HPDE6-E6E7 (cell line): Measurements from ENCODE around the gene CACNA2D3.

Experiments
- DNase-seq: peaks from one replicate; pipeline ENCODE4 v3.0.0; 2011; ENCODE audit warnings: missing footprints; ENCODE audit errors: extremely low spot score

CACNA2D3 gene

GRCh38 chr3:54745843-54746242, 623.5 kb downstream of the CACNA2D3 start:
- DNase-seq = no peak

- no peak for DNase-seq
These were observed 624.4 kb downstream of the CACNA2D3 start for GRCh38 chr3:54746722-54747121.

GRCh38 chr3:54755756-54756155, 633.4 kb downstream of the CACNA2D3 start:
- no peak for DNase-seq

DNA sequence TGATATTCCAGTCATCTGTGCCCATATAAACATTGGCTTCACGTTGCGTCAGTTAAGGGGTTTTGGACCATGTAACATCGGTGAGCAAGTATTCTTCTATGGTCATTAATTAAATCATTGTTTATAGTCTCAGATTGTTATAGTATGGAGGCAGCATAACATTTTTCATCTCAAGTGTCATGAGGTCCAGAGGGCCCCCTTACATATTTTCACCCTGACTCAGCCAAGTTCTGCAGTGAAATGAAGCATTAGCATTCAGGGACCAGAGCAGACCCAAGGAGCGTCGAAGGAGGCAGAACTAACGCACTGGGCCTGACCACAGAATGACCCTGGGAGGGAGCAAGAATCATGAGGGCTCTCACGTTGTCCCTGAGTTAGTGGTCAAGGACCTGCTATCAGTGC, 634.0 kb downstream of the CACNA2D3 start:
- DNase-seq = no peak

DNA sequence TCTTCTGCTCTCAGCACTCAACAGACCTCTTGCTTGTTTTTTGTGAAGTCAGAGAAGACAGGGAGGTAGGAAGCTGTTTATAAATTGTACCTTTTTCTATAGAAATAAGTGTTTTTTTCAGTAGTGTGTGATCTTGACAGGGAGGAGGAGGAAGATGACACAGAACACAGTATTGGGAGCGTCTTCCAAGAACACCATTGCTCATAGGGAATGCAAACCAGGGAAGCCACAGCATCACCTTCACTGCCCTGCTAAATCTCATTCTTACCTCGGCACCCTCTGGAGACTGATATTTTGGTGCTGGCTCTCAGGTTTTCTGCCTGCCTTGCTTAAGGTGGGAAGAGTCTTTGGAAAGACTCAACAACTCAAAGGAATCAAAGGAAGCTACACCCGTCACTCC, 636.1 kb downstream of the CACNA2D3 start:
- DNase-seq = no peak

DNA sequence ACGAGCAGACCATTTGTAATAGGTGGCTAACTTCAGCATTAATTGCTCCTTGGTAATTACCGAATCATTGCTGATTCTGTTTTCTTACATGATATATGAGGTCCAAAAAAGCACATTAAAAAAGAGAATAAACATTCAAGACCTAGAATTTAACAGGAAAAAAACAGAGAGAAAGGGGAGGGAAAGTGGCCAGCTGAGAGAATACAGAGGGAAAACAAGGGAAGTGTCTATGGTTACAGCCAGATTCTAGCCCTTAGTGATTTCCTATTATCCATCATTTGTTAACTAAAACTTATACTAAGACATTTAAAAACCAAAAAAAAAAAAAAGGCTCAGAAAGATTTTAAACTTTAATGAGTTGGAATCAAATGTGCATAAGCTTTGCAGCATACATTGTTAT, 636.8 kb downstream of the CACNA2D3 start:
- DNase-seq = no peak

DNA sequence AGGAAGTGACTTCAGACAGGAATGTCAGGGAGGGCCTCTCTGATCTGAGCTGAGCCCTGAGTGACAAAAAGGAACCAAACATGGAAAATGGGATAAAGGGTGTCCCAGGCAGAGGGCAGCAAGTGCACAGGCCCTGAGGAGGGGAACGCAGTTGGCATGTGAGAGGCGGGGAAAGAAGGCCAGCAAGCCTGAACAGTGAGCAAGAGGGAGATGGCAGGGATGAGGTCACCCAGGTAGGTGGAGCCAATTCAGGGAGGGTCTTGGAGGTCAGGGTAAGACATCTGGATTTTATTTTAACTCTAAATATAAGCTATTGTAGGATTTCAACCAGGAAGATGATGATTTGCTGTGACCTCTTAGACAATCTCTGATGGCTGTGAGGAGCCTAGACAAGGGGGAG, 637.8 kb downstream of the CACNA2D3 start:
- DNase-seq = no peak

- DNase-seq = no peak
These were observed 639.3 kb downstream of the CACNA2D3 start for GRCh38 chr3:54761637-54762036.

DNA sequence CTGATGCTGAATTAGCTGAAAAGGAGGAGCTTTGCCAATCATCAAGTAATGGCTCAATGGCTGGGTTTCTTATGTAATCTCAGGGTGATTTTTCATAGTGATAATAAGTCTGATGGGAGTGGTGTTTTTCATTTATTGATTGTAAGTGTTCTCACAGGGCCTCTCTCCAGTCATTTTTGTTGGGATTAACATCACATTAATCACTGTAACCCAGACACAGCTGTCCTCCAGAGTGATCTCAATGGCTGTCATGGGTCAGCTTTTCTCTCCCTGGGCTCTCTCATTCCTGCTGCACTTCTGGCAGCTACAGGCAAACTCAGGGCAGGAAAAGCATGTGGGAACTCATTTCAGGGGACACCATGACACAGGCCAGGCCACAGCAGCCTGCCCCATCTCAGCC, 642.6 kb downstream of the CACNA2D3 start:
- DNase-seq = no peak

- DNase-seq = no peak
These were observed 648.7 kb downstream of the CACNA2D3 start for GRCh38 chr3:54771050-54771449.

- no peak for DNase-seq
These were observed 649.7 kb downstream of the CACNA2D3 start for GRCh38 chr3:54772051-54772450.

DNA sequence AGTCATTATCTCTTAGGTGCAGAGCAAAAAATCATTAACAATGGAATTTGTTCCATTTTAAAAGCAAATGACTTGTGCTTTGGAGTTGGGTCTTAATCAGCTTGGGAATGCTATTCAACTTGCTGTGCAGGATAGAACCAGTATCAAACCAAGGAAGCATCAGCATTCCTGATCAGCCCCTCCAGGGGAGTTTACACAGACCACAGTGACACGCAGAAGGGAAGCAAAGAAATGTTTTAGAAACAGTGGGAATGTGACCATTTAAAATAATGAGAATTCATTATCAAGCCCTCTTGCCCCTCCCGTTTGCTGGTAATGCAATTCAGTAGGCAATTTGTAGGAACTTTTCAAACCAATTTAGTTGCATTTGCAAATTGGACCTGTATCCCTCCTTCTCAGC, 650.4 kb downstream of the CACNA2D3 start:
- no peak for DNase-seq

GRCh38 chr3:54773271-54773670, 650.9 kb downstream of the CACNA2D3 start:
- DNase-seq = no peak

- no peak for DNase-seq
These were observed 654.2 kb downstream of the CACNA2D3 start for GRCh38 chr3:54776601-54777000.

DNA sequence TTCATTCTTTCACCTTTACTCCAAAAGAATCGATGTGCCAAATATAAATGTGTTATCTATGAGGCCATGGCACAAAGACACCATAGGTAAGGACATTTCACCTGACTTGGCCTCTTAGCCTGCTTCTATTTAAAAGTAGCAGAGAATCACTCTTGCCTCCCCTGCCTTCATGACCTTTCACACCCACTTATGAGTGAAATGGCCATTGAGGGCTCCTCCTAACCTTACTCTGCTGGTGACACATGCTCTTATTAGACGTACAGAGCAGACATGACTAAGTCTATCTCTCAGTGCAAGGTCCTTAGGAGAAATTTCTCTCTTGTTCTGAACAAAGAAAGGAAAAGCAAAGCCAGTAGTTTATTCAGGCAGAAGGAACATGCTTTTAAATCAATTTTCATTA, 654.8 kb downstream of the CACNA2D3 start:
- no peak for DNase-seq

DNA sequence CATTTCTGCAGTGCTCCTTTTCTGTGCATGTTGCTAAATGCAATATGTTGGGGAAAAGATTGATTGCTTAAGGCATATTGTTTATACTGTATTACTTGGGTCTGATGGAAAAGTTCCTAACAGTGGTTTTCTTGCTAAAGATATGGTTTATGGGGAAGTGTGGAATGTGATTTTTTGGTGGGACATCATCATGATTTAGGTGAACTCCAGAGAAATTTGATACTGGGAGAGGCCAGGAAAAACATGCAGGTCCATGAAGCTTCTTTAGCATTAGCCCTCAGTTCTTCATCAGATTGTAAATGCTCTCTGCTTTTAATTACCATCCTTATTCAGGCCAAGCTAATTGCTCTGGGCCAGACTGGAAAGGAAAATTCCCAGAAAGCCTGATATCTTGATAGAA, 658.0 kb downstream of the CACNA2D3 start:
- no peak for DNase-seq

DNA sequence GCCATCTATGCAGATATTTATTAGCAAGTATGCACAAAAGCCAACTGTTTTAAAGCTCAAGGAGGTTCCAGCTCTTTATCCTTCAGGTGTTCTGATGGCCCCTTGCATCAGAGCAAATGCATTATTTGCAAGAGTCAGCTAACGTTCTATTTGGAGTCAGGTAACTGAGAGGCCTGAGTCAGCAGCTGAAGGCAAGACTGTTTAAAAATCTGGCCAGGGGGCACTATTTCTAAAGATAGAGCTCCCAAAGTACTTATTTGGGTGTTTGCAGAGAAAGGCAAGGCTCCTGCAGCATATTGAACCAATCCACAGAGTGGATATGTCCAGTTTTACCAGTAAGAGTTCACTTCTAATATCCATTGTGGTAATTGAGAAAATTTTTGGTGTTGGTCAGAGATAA, 659.4 kb downstream of the CACNA2D3 start:
- no peak for DNase-seq

- no peak for DNase-seq
These were observed 661.3 kb downstream of the CACNA2D3 start for GRCh38 chr3:54783611-54784010.

GRCh38 chr3:54784021-54784420, 661.7 kb downstream of the CACNA2D3 start:
- no peak for DNase-seq

DNA sequence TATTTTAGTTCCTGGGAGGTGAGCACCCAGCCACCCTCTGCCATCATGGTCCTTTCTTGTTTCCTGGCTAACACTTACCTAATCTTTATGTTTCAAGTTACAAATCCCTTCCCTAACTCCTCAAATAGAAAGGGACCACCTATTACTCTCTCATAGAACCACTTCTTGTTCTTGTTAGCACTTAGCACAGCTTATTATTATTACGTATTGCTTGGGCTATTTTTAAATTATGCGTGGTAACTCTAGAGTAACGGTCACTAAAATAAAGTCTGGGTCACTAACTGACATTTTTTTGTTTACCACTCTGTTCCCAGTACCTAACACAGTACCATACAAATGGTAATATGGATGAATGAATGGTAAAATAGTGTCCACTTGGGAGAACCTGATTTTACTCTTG, 663.6 kb downstream of the CACNA2D3 start:
- DNase-seq = no peak

- DNase-seq = no peak
These were observed 667.7 kb downstream of the CACNA2D3 start for GRCh38 chr3:54790051-54790450.

- DNase-seq = no peak
These were observed 669.3 kb downstream of the CACNA2D3 start for GRCh38 chr3:54791501-54792156.

DNA sequence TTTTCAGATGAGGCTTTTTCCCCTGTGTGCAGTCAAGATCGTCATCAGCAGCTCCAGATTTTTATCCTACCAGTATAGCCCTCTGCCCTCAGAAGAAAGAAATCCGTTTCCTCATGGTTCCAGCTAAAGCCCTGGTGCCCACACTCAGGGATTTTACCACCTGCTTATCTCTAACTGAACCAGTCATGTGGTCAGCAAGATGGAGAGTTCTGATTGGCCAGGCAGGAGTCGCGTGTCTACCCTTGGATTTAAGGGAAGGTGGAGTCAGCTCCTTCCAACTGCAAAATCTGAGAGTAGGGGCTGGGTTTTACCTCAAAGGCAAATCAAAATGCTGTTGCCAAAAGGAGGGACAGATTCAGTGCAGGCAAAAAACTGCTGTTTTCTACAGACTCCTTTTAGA, 670.2 kb downstream of the CACNA2D3 start:
- no peak for DNase-seq

- DNase-seq = no peak
These were observed 670.8 kb downstream of the CACNA2D3 start for GRCh38 chr3:54793171-54793570.
